GM12878 (cell line): Measurements from ENCODE around the gene SUGCT. TPM values are rescaled to one million over a fixed set of nuclear protein-coding genes. Genes with fewer than 3 reads are reported as not detected.

ENCODE experiments used
- ATAC-seq: fragments of 200-7000 bp; cut with Tn5 transposase; 3 replicates; pipeline ENCODE4 v1.9.1; 2020; ENCODE audit warnings: mild to moderate bottlenecking, moderate library complexity
- BruUV-seq: library from RNA; stranded (reverse); fragments of 400-500 nt; replicated peaks from 2 replicates; lab custom pipeline; 2021; lab: Mats Ljungman, UMichigan
- CTCF ChIA-PET: fragments of 300-600 bp; sonication (Branson Sonifier 250); formaldehyde crosslinking; extraction: SDS; loops from one replicate; lab custom pipeline; 2021; ENCODE audit warnings: inconsistent platforms; lab: Yijun Ruan, JAX
- POLR2A ChIA-PET: fragments of 350-600 bp; formaldehyde crosslinking; extraction: SDS; loops from one replicate; lab custom pipeline; 2021; ENCODE audit warnings: inconsistent platforms; lab: Charles Lee
- RAD21 ChIA-PET: fragments of 300-600 bp; sonication (Branson Sonifier 250); formaldehyde crosslinking; loops from one replicate; lab custom pipeline; 2023; ENCODE audit warnings: antibody characterized with exemption; ENCODE audit not compliant: unreplicated experiment; lab: Charles Lee
- SMC1A ChIA-PET: fragments of 300-600 bp; sonication (Branson Sonifier 250); formaldehyde crosslinking; loops from one replicate; lab custom pipeline; 2023; ENCODE audit not compliant: unreplicated experiment, uncharacterized antibody; lab: Charles Lee
- DNase-seq: peaks from one replicate; pipeline ENCODE4 v3.0.0-alpha.2; 2011; ENCODE audit warnings: low read depth, low spot score
- FAIRE-seq: peaks from 3 replicates; lab custom pipeline; 2011; peaks lifted over from hg19 to GRCh38; lab: Jason Lieb, UNC
- H2AFZ ChIP-seq: 2 replicates; pipeline ENCODE4 v1.6.0; 2011; ENCODE audit warnings: low read depth, low read length, control low read depth; ENCODE audit not compliant: control insufficient read depth
- H3K27ac ChIP-seq: 2 replicates; pipeline ENCODE4 v1.5.1; 2011; ENCODE audit warnings: control low read depth; ENCODE audit not compliant: control insufficient read depth, insufficient read depth
- H3K27me3 ChIP-seq, 2 experiments: replicated peaks in 1 of 2; 2 replicates each; pipeline versions ENCODE4 v1.6.0 to v1.6.1; 2011; ENCODE audit warnings: low read length in 1 of 2; ENCODE audit not compliant: control insufficient read depth in 2 of 2, insufficient read depth in 2 of 2
- H3K36me3 ChIP-seq, 2 experiments: 2 replicates each; pipeline ENCODE4 v1.5.1; 2011; ENCODE audit warnings: low read length in 1 of 2; ENCODE audit not compliant: control insufficient read depth in 2 of 2, insufficient read depth in 2 of 2
- H3K4me1 ChIP-seq: 2 replicates; pipeline ENCODE4 v1.6.1; 2011; ENCODE audit warnings: mild to moderate bottlenecking, low read length, moderate library complexity, mixed read lengths; ENCODE audit not compliant: control insufficient read depth, insufficient read depth
- H3K4me2 ChIP-seq: 2 replicates; pipeline ENCODE4 v1.6.0; 2011; ENCODE audit warnings: control low read depth; ENCODE audit not compliant: control insufficient read depth, insufficient read depth
- H3K4me3 ChIP-seq: fragments of 200-600 bp; sonication (generic); 2 replicates; pipeline ENCODE4 v1.5.1; 2016
- H3K79me2 ChIP-seq: 2 replicates; pipeline ENCODE4 v1.6.0; 2011; ENCODE audit warnings: low read length; ENCODE audit not compliant: control insufficient read depth, insufficient read depth
- H3K9ac ChIP-seq: 2 replicates; pipeline ENCODE4 v1.8.0; 2011; ENCODE audit warnings: low read length, control low read depth, mixed read lengths; ENCODE audit not compliant: control insufficient read depth, insufficient read depth
- H3K9me3 ChIP-seq: replicated peaks from 3 replicates; pipeline ENCODE4 v1.5.1; 2011; ENCODE audit warnings: mild to moderate bottlenecking, low read length; ENCODE audit not compliant: control insufficient read depth, insufficient read depth
- H4K20me1 ChIP-seq: 2 replicates; pipeline ENCODE4 v1.6.0; 2011; ENCODE audit not compliant: control insufficient read depth, insufficient read depth
- KLF5 ChIP-seq: fragments of 450-650 bp; IDR thresholded peaks from 2 replicates; pipeline ENCODE4 v1.6.1; 2014; ENCODE audit warnings: mild to moderate bottlenecking; ENCODE audit not compliant: partially characterized antibody
- LARP7 ChIP-seq: fragments of 450-650 bp; IDR thresholded peaks from 2 replicates; pipeline ENCODE4 v1.6.1; 2017; ENCODE audit warnings: mild to moderate bottlenecking
- MEF2A ChIP-seq: IDR thresholded peaks from 2 replicates; pipeline ENCODE4 v1.6.1; 2011; ENCODE audit warnings: low read depth, mild to moderate bottlenecking, low read length, moderate library complexity; ENCODE audit not compliant: insufficient read depth
- RB1 ChIP-seq: fragments of 450-650 bp; formaldehyde crosslinking; IDR thresholded peaks from 2 replicates; pipeline ENCODE4 v1.6.1; 2017; ENCODE audit warnings: mild to moderate bottlenecking, borderline replicate concordance
- SREBF1 ChIP-seq: IDR thresholded peaks from 2 replicates; pipeline ENCODE4 v1.6.1; 2012; ENCODE audit warnings: mild to moderate bottlenecking, low read length
- TBL1XR1 ChIP-seq: IDR thresholded peaks from 2 replicates; pipeline ENCODE4 v1.6.1; 2012; ENCODE audit warnings: low read depth, low read length, improper control_type of control experiment
- WGBS: methylation state at CpG from one replicate; pipeline ENCODE4 v1.1.6; 2016; ENCODE audit warnings: low lambda C conversion rate; ENCODE audit not compliant: insufficient replicate concordance, insufficient coverage; ENCODE audit errors: missing lambda C conversion rate; 5-methylcytosine and 5-hydroxymethylcytosine counted together
- in situ Hi-C: fragments of 300-500 bp; cut with MboI; formaldehyde crosslinking; loops from 9 replicates; pipeline ENCODE4 v1.14.3; 2018; ENCODE audit warnings: mixed read lengths
- intact Hi-C: fragments of 100-400 bp; cut with micrococcal nuclease; formaldehyde crosslinking; loops from one replicate; pipeline ENCODE4 v1.14.2; 2022; ENCODE audit not compliant: unreplicated experiment
- polyA plus RNA-seq, 11 experiments: library from polyadenylated mRNA; depleted of rRNA in 4 of 11; unstranded in 6 of 11; stranded (reverse) in 5 of 11; fragments of >200 nt; fragmentation: Nextera tagmentation in 4 of 11; fragmentation: Illumina TruSeq in 1 of 11; extraction: Ambion mirVana in 4 of 11; extraction: Trizol in 1 of 11; gene quantifications; 1 replicate in 1 of 11; 2 replicates in 10 of 11; pipeline versions ENCODE4 v1.2.1 to v1.2.3, GENCODE V29; 2011 to 2016; ENCODE audit warnings: inconsistent platforms in 2 of 11, missing spikeins in 2 of 11, low read depth in 1 of 11
- total RNA-seq, 4 experiments: library from RNA; depleted of rRNA in 3 of 4; stranded (reverse); fragments of >200 nt in 3 of 4; fragmentation: Illumina TruSeq in 1 of 4; extraction: Trizol in 1 of 4; gene quantifications; 2 replicates each; pipeline versions ENCODE4 v1.2.1 to v1.2.3, GENCODE V29; 2013 to 2021
- TF ChIP-seq, protein P1 (sequence below): IDR thresholded peaks from 2 replicates; pipeline ENCODE4 v1.6.1; 2011; ENCODE audit warnings: borderline replicate concordance, low read depth, mild to moderate bottlenecking, moderate library complexity, low read length; ENCODE audit not compliant: insufficient read depth, poor library complexity, severe bottlenecking
- TF ChIP-seq, protein P2 (sequence below): fragments of 450-650 bp; IDR thresholded peaks from 2 replicates; pipeline ENCODE4 v1.6.1; 2014; ENCODE audit warnings: mild to moderate bottlenecking

The SUGCT gene
- total and polyA plus RNA-seq, 10 of the 15 experiments (the other 5 are each of a cell fraction or from before 2014, with no cell fraction given): 0.08 to 1.2 (median 0.67) TPM; not detected in 1

DNA sequence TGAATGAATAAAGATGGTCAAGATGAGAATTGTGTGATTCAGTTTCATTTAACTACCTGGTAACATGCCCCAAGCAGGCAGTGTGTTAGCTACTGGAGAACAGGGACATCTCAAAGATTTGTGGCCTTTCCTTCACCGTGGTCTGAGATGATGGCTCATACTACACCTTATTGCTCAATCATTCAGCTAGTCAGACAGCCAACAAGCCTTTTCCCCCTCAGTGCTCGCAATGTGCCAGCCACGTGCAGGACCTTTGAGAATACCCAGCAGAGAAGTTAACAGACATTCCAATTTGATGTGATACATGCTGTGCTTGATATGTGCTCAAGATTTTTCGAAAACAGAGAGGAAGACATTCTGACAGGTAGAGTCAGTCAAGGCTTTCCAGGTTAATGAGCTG is 562.8 kb downstream of the SUGCT start:
- H3K9ac ChIP-seq: no peak overlapping the region
- H3K36me3 ChIP-seq: no peaks in the 10 kb centered on the region
- RAD21 ChIA-PET: no interaction called here
- WGBS: 17% methylated on average over 4 of the region's 4 CpGs
- FAIRE-seq: no peak
- in situ Hi-C loops: no loop called here
- H3K4me1 ChIP-seq: no peaks in the 10 kb centered on the region
- SMC1A ChIA-PET: no interaction called here
- no peak overlapping the region for H3K4me3 ChIP-seq
- no peak for ATAC-seq
- H3K27me3 ChIP-seq: no peaks in the 10 kb centered on the region
- H3K79me2 ChIP-seq: no peaks in the 10 kb centered on the region
- BruUV-seq: no TSS peak
- H4K20me1 ChIP-seq: no peaks in the 10 kb centered on the region
- H2AFZ ChIP-seq: no peak overlapping the region
- CTCF ChIA-PET: no interaction called here
- H3K4me2 ChIP-seq: no peak overlapping the region
- TF ChIP-seq RB1 (no peak), SREBF1 (no peak), KLF5 (no peak)
- TF ChIP-seq, protein P1, sequence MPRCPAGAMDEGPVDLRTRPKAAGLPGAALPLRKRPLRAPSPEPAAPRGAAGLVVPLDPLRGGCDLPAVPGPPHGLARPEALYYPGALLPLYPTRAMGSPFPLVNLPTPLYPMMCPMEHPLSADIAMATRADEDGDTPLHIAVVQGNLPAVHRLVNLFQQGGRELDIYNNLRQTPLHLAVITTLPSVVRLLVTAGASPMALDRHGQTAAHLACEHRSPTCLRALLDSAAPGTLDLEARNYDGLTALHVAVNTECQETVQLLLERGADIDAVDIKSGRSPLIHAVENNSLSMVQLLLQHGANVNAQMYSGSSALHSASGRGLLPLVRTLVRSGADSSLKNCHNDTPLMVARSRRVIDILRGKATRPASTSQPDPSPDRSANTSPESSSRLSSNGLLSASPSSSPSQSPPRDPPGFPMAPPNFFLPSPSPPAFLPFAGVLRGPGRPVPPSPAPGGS: no peak
- TF ChIP-seq, all 136 proteins: peak for 0
- no peak for DNase-seq
- H3K27ac ChIP-seq: no peak overlapping the region
- no peaks in the 10 kb centered on the region for H3K9me3 ChIP-seq
- intact Hi-C loops: no loop called here
- POLR2A ChIA-PET: no interaction called here

DNA sequence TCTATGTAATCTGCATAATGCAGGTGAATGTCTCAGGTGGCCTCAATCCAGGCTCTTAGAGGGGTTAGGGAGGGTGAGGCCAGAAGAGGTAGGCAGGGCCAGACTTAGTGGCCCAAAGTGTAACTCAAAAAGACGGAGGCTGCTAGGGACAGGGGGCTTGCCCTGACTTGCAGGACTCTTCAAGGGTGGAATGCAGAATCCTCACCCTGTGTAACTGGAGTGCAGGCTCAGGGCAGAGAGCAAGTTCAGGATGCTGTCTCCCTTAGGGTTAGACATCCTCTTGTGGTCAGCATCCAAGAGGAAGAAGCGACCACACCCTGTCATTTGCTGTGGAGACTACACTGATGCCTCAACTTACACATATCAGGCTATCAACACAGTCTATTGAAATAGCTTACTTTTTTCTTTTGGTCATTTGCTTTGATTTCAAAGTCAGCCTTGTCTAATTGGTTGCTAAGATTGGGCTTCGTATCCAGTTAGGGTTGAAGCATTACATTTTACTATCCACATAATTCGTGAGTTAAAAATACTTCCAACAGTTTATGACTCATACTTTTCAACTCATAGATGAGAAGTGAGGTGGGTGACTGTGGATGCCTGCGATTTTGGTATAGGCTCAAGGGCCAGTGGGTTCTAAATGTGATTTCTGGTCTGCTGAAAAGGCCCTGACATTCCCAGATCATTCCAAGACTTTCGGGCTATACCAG is 563.6 kb downstream of the SUGCT start:
- Histone ChIP-seq H3K9me3 (no peaks in the 10 kb centered on the region), H4K20me1 (no peaks in the 10 kb centered on the region), H3K4me1 (no peaks in the 10 kb centered on the region), H3K9ac (no peak overlapping the region), H3K4me2 (no peak overlapping the region), H3K79me2 (no peaks in the 10 kb centered on the region), H3K4me3 (no peak overlapping the region), H3K27me3 (no peaks in the 10 kb centered on the region), H3K27ac (no peak overlapping the region), H2AFZ (no peak overlapping the region)
- DNase-seq (no peak), ATAC-seq (no peak), FAIRE-seq (no peak)
- BruUV-seq: no TSS peak
- WGBS: 17% methylated on average over 6 of the region's 6 CpGs
- ChIA-PET SMC1A (no interaction called here), RAD21 (no interaction called here)
- TF ChIP-seq LARP7 (no peak), MEF2A (no peak), TBL1XR1 (no peak)
- TF ChIP-seq, protein P2, sequence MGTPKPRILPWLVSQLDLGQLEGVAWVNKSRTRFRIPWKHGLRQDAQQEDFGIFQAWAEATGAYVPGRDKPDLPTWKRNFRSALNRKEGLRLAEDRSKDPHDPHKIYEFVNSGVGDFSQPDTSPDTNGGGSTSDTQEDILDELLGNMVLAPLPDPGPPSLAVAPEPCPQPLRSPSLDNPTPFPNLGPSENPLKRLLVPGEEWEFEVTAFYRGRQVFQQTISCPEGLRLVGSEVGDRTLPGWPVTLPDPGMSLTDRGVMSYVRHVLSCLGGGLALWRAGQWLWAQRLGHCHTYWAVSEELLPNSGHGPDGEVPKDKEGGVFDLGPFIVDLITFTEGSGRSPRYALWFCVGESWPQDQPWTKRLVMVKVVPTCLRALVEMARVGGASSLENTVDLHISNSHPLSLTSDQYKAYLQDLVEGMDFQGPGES: no peak
- TF ChIP-seq, all 136 proteins: peak for 0
- CTCF ChIA-PET: no interaction called here
- in situ Hi-C loops (no loop called here), intact Hi-C loops (no loop called here)
- H3K36me3 ChIP-seq: no peaks in the 10 kb centered on the region
- POLR2A ChIA-PET: no interaction called here
